HL-60/S4 (cell line): ENCODE data around the gene HOXD8.

Experiments used
- in situ Hi-C: fragments of 300-500 bp; cut with MboI; formaldehyde crosslinking; loops from 2 replicates; pipeline ENCODE4 v1.14.3; 2022; ENCODE audit warnings: low sequenced_read_pairs

HOXD8 gene

GRCh38 chr2:176165370-176166050 lies 36.0 kb downstream of the HOXD8 start:
- in situ Hi-C loops: no loop called here

GRCh38 chr2:176166272-176166671 lies 36.8 kb downstream of the HOXD8 start:
- in situ Hi-C loops: no loop called here

GRCh38 chr2:176167398-176167797 lies 37.9 kb downstream of the HOXD8 start:
- in situ Hi-C loops: no loop called here

- in situ Hi-C loops: no loop called here
Measured at GRCh38 chr2:176169181-176169580, 39.7 kb downstream of the HOXD8 start.

GRCh38 chr2:176169711-176170110 lies 40.2 kb downstream of the HOXD8 start:
- in situ Hi-C loops: no loop called here

GRCh38 chr2:176170602-176171305 lies 41.2 kb downstream of the HOXD8 start:
- in situ Hi-C loops: no loop called here

- in situ Hi-C loops: no loop called here
Measured at GRCh38 chr2:176171351-176172006, 42.0 kb downstream of the HOXD8 start.

GRCh38 chr2:176172007-176172894 lies 42.7 kb downstream of the HOXD8 start:
- in situ Hi-C loops: no loop called here

- in situ Hi-C loops: no loop called here
Measured at GRCh38 chr2:176172895-176173566, 43.5 kb downstream of the HOXD8 start.

- in situ Hi-C loops: no loop called here
Measured at GRCh38 chr2:176173567-176174381, 44.3 kb downstream of the HOXD8 start.

GRCh38 chr2:176174382-176174823 lies 44.9 kb downstream of the HOXD8 start:
- in situ Hi-C loops: no loop called here

- in situ Hi-C loops: no loop called here
Measured at GRCh38 chr2:176174824-176175708, 45.6 kb downstream of the HOXD8 start.

- in situ Hi-C loops: no loop called here
Measured at GRCh38 chr2:176175709-176176607, 46.5 kb downstream of the HOXD8 start.

GRCh38 chr2:176177580-176178037 lies 48.1 kb downstream of the HOXD8 start:
- in situ Hi-C loops: no loop called here

- in situ Hi-C loops: no loop called here
Measured at GRCh38 chr2:176178038-176178756, 48.7 kb downstream of the HOXD8 start.

- in situ Hi-C loops: no loop called here
Measured at GRCh38 chr2:176178757-176179295, 49.3 kb downstream of the HOXD8 start.

- in situ Hi-C loops: no loop called here
Measured at GRCh38 chr2:176181551-176181950, 52.0 kb downstream of the HOXD8 start.
